HCT116 (cell line): ENCODE results near the gene TMEM168.

Experiments used
- CTCF ChIP-seq, 3 experiments: fragments of 200-600 bp in 1 of 3; sonication (generic) in 1 of 3; IDR thresholded peaks in 2 of 3; conservative IDR thresholded peaks in 1 of 3; 2 replicates each; pipeline ENCODE4 v1.5.1; 2012 to 2017; ENCODE audit warnings: low read depth in 2 of 3, low read length in 2 of 3, antibody characterized with exemption in 1 of 3, borderline replicate concordance in 1 of 3, control low read depth in 1 of 3, mild to moderate bottlenecking in 1 of 3, mixed read lengths in 1 of 3, mixed run types in 1 of 3, moderate library complexity in 1 of 3; ENCODE audit not compliant: insufficient read depth in 1 of 3
- FOSL1 ChIP-seq: IDR thresholded peaks from 2 replicates; pipeline ENCODE4 v1.6.1; 2012; ENCODE audit warnings: low read depth
- POLR2A ChIP-seq: IDR thresholded peaks from 2 replicates; pipeline ENCODE4 v1.7.0; 2011; ENCODE audit warnings: borderline replicate concordance; ENCODE audit not compliant: insufficient read depth, insufficient read length; ENCODE audit errors: extremely low read depth
- YY1 ChIP-seq: IDR thresholded peaks from 2 replicates; pipeline ENCODE4 v1.6.1; 2011; ENCODE audit warnings: low read length, low read depth, moderate library complexity, mild to moderate bottlenecking; ENCODE audit not compliant: insufficient replicate concordance; ENCODE audit errors: extremely low read depth

GRCh38 chr7:112777406-112777805, 12.8 kb downstream of the TMEM168 start:
- TF ChIP-seq CTCF (IDR thresholded peaks at IDR 0.05 in 2 of 3, conservative IDR thresholded peaks at IDR 0.05 in 1 of 3; ENCODE audit: borderline replicate concordance in 1 of 3, insufficient read depth in 1 of 3, low read depth in 2 of 3, low read length in 2 of 3) = no peak
- TF ChIP-seq POLR2A = no peak
- no peak for TF ChIP-seq FOSL1
- no peak for TF ChIP-seq YY1
